AG09309 (cell line): ENCODE measurements around the gene KLHL29.

Experiments
- DNase-seq: peaks from one replicate; pipeline ENCODE4 v3.0.0-alpha.2; 2010; ENCODE audit warnings: low read depth
- H3K4me3 ChIP-seq: 2 replicates; pipeline ENCODE4 v1.5.1; 2011; ENCODE audit warnings: mild to moderate bottlenecking, low read depth, low read length, moderate library complexity; ENCODE audit not compliant: control insufficient read depth
- TF ChIP-seq, protein P1 (sequence below): IDR thresholded peaks from 2 replicates; pipeline ENCODE4 v1.5.1; 2011; ENCODE audit warnings: mild to moderate bottlenecking, low read depth, low read length, inconsistent platforms; ENCODE audit not compliant: insufficient read depth, control insufficient read depth; ENCODE audit errors: missing control alignments

KLHL29 gene

DNA sequence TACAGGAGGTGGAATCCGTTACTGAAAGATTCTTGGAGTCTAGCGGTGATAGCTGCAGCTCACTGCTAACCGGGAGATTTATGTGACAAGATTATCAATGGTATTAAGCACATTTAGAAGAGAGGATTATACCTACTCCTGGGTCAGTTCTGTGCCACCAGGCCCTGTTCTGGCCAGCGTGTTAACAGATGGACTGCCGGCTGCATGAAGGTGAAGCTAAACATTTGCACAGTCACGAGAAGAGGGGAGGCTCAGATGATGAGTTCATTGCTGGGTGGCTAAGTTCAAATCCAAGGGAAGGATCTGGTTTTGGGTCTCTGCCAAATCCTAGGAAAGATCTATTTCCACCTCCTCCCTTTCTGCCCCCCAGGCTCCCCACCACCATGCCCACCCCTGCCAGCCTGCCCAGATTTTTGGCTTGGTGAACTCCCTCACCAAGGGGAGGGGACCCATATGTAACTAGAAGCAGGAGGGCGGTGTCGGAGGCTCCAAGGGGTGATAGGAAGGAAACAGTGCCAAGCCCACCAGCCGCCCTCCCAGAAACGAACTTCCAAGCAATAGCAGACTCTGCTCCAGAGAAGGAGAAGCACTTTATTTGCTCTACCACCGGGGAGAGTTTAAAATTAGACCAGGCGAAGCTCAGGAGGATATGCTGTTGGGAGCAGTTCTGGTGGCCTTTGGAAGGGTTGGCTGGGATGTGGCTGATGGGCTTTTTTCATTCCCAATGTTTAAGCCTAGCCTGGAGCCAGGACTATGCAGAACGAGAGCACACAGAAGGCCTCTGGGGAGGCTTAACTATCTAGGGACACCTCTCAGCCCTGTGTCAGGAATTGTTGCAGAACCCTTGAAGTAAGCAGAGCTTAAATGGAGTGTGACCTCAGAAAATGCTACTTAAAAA, 200.5 kb downstream of the KLHL29 start:
- TF ChIP-seq, protein P1, sequence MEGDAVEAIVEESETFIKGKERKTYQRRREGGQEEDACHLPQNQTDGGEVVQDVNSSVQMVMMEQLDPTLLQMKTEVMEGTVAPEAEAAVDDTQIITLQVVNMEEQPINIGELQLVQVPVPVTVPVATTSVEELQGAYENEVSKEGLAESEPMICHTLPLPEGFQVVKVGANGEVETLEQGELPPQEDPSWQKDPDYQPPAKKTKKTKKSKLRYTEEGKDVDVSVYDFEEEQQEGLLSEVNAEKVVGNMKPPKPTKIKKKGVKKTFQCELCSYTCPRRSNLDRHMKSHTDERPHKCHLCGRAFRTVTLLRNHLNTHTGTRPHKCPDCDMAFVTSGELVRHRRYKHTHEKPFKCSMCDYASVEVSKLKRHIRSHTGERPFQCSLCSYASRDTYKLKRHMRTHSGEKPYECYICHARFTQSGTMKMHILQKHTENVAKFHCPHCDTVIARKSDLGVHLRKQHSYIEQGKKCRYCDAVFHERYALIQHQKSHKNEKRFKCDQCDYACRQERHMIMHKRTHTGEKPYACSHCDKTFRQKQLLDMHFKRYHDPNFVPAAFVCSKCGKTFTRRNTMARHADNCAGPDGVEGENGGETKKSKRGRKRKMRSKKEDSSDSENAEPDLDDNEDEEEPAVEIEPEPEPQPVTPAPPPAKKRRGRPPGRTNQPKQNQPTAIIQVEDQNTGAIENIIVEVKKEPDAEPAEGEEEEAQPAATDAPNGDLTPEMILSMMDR: no peak
- no peak for DNase-seq
- no peak overlapping the region for H3K4me3 ChIP-seq

DNA sequence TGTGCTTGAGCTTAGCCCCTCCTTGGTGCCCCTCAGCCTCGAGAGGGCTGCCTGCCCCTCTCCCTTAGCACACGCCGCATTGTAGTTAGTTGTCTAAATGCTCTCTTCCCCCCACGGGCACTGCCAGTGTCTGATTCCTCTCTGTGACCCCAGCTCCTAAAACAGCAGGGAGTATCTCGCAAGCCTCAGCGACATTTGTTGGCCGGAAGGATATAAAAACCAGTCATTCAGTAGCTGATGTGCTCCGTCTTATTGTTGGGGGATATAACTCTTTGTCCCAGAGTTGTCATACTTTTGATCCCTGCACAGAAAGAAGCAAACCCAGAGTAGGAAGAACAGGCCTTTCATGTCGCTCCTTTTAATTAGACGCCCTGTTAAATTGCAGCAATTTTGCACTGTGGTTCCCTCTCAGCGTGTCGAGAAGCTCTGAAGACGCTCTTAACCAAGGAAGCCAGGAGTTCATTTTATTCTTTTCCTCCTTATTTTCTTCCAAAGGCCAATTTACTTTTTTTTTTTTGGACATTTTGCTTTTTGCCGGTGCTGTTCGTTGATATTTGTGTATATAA, 201.8 kb downstream of the KLHL29 start:
- no peak for DNase-seq
- TF ChIP-seq, protein P1: no peak
- H3K4me3 ChIP-seq: no peak overlapping the region

DNA sequence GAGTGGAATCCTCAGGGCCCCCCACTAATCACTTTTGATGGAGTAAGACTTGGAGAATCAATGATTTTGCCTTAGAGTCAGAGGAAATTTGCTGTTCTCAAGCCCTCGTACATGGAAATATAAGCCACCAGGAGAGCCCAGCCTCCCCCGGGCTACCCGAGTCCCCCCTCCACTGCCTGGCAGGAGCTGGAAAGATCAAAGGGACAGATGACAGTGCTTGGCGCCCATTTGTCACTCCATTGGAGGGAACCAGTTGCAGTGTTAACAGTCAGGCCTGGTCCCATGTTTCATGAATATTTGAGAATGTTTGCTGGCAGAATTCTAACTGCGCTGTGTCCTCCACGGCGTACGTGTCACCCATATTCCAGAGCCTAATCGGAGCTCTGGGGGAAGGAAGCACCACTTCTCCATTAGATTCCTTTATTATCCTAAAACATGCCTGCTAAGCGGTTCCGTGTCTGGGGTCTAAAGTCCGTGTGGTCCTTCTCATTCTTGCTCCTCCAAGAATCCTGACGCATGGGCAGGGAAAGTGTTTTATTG, 202.4 kb downstream of the KLHL29 start:
- TF ChIP-seq, protein P1: no peak
- H3K4me3 ChIP-seq: no peak overlapping the region
- no peak for DNase-seq

GRCh38 chr2:23588106-23588505, 203.1 kb downstream of the KLHL29 start:
- no peak overlapping the region for H3K4me3 ChIP-seq
- DNase-seq: no peak
- TF ChIP-seq, protein P1: no peak

- TF ChIP-seq, protein P1: no peak
- no peak overlapping the region for H3K4me3 ChIP-seq
- DNase-seq: no peak
These were observed 203.7 kb downstream of the KLHL29 start for GRCh38 chr2:23588508-23589201.

DNA sequence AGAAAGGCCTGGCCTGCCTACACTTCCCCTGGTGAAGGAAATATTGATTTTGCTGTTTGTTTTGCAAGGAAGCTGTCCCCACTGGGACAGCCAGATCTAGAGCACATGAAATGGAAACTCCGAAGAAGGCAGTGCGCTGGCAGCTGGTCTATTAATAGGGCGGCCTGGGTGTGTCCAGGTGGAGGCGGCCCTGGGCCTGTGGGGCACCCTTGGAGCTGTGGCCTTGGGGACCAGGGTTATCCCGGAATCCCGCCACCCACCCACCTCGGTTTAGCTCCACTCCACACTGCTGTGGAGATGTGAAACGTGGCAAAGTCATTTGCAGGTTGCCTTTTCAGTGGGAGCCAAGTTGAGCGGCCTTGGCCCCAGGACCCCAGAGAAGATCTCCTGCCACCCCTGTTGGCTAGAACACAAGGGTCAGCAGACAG, 204.3 kb downstream of the KLHL29 start:
- DNase-seq: no peak
- H3K4me3 ChIP-seq: no peak overlapping the region
- TF ChIP-seq, protein P1: no peak
